ENCODE measurements around the gene CTIF.

The CTIF gene

GRCh38 chr18:48682768-48683167 lies 143.9 kb downstream of the CTIF start:
- no peak for TF ChIP-seq CTCF (IDR thresholded peaks at IDR 0.05)
- no peaks in the 10 kb centered on the region for H3K4me1 ChIP-seq (ENCODE audit: control insufficient read depth in 1 of 2, insufficient read depth in 1 of 2, low read depth in 1 of 2, low read length in 1 of 2)
- H3K9me3 ChIP-seq, result no peaks in the 10 kb centered on the region
- H3K4me3 ChIP-seq (ENCODE audit: low read depth in 1 of 2, low read length in 1 of 2), result no peak overlapping the region
- H3K27me3 ChIP-seq, result no peaks in the 10 kb centered on the region
- no peaks in the 10 kb centered on the region for H3K36me3 ChIP-seq
- H3K27ac ChIP-seq, result no peak overlapping the region

GRCh38 chr18:48683197-48683596 lies 144.4 kb downstream of the CTIF start:
- TF ChIP-seq CTCF (IDR thresholded peaks at IDR 0.05), result no peak
- no peaks in the 10 kb centered on the region for H3K9me3 ChIP-seq
- no peak overlapping the region for H3K4me3 ChIP-seq (ENCODE audit: low read depth in 1 of 2, low read length in 1 of 2)
- H3K36me3 ChIP-seq, result no peaks in the 10 kb centered on the region
- H3K27me3 ChIP-seq, result no peaks in the 10 kb centered on the region
- H3K27ac ChIP-seq, result no peak overlapping the region
- no peaks in the 10 kb centered on the region for H3K4me1 ChIP-seq (ENCODE audit: control insufficient read depth in 1 of 2, insufficient read depth in 1 of 2, low read depth in 1 of 2, low read length in 1 of 2)

GRCh38 chr18:48683661-48684060 lies 144.8 kb downstream of the CTIF start:
- Histone ChIP-seq H3K4me3 (ENCODE audit: low read depth in 1 of 2, low read length in 1 of 2) (no peak overlapping the region), H3K27ac (no peak overlapping the region), H3K4me1 (ENCODE audit: control insufficient read depth in 1 of 2, insufficient read depth in 1 of 2, low read depth in 1 of 2, low read length in 1 of 2) (no peaks in the 10 kb centered on the region), H3K27me3 (no peaks in the 10 kb centered on the region), H3K36me3 (no peaks in the 10 kb centered on the region), H3K9me3 (no peaks in the 10 kb centered on the region)
- no peak for TF ChIP-seq CTCF (IDR thresholded peaks at IDR 0.05)

- Histone ChIP-seq H3K4me3 (ENCODE audit: low read depth in 1 of 2, low read length in 1 of 2) (no peak overlapping the region), H3K27me3 (no peaks in the 10 kb centered on the region), H3K9me3 (no peaks in the 10 kb centered on the region), H3K27ac (no peak overlapping the region), H3K4me1 (ENCODE audit: control insufficient read depth in 1 of 2, insufficient read depth in 1 of 2, low read depth in 1 of 2, low read length in 1 of 2) (no peaks in the 10 kb centered on the region), H3K36me3 (no peaks in the 10 kb centered on the region)
- no peak for TF ChIP-seq CTCF (IDR thresholded peaks at IDR 0.05)
Observed at GRCh38 chr18:48687346-48688042, 148.7 kb downstream of the CTIF start.

GRCh38 chr18:48688961-48689360 lies 150.1 kb downstream of the CTIF start:
- Histone ChIP-seq H3K27ac (no peak overlapping the region), H3K9me3 (no peaks in the 10 kb centered on the region), H3K27me3 (no peaks in the 10 kb centered on the region), H3K36me3 (no peaks in the 10 kb centered on the region), H3K4me3 (ENCODE audit: low read depth in 1 of 2, low read length in 1 of 2) (no peak overlapping the region), H3K4me1 (ENCODE audit: control insufficient read depth in 1 of 2, insufficient read depth in 1 of 2, low read depth in 1 of 2, low read length in 1 of 2) (no peaks in the 10 kb centered on the region)
- no peak for TF ChIP-seq CTCF (IDR thresholded peaks at IDR 0.05)
